GM19099 (cell line): ENCODE data around the gene IFNA5.
A peak's percentile ranks its signal among the peaks of the same experiment; 100 is the strongest.

Experiments used
- POLR2A ChIP-seq: IDR thresholded peaks from 3 replicates; pipeline ENCODE4 v1.6.1; 2011; ENCODE audit warnings: low read depth; ENCODE audit not compliant: insufficient read length; ENCODE audit errors: extremely low read depth

IFNA5 gene

DNA sequence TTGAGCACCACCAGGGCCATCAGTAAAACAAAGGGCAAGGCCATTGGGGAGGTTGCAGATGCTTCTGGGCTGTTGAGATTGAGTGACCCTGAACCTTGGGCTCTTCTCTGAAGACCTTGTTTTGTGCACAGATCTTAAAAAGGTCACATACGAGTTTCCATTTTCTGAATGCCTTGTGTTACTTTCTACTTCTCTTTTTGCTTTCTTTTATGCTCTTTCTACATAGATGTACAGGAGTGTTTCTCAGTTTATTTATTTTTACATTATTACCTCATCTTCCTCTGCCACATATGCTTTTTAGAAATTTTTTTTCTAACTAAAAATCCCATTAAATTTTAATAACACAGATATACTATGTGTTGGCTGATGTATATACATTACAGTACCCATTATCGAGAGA is at the start of gene IFNA5:
Gene IFNA5, minus strand, starts transcription at position 101 of the 400 bp plus-strand sequence. Its CDS starts 57 bp downstream, at position 44.
- TF ChIP-seq POLR2A: no peak

DNA sequence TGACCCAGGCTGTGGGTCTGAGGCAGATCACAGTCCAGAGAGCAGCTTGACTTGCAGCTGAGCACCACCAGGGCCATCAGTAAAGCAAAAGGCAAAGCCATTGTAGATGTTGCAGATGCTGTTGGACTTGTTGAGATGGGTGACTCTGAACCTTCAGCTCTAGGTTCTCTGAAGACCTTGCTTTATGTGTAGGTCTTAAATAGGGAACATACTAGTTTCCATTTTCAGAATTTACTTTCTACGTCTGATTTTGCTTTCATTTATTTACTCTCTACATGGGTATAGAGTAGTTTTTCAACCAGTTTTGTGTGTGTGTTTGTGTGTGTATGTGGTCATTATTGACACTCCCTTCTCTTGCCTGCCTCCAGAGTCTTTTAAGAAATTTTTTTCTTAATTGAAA is 45.7 kb upstream of the IFNA5 start, which contains the start of gene IFNA6:
Gene IFNA6, minus strand, starts transcription at position 101 of the 400 bp plus-strand sequence. Its CDS starts 0 bp downstream, at position 101.
- TF ChIP-seq POLR2A: no peak

- TF ChIP-seq POLR2A: no peak
These were observed 43.4 kb upstream of the IFNA5 start for GRCh38 chr9:21348430-21348970.

DNA sequence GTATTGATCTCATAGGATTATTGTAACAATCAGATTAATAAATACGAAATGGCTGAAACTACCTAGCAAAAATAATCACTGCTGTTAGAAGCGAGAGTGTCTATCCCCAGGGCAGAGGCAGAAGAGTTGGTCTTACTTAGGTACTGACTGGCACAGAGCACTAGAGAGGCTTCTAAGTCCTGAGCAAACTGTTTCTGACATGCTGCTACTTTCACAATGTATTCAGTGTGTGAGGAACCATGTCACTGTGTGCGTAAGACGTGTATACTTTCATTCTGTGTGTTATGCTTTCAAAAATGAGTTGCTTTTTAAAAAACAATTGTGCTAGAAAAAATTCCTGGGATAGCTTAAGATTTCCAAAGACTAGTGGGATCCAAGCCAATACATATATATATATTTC is 35.6 kb upstream of the IFNA5 start:
- TF ChIP-seq POLR2A: no peak

GRCh38 chr9:21336457-21336856 is 31.3 kb upstream of the IFNA5 start:
- TF ChIP-seq POLR2A: no peak

DNA sequence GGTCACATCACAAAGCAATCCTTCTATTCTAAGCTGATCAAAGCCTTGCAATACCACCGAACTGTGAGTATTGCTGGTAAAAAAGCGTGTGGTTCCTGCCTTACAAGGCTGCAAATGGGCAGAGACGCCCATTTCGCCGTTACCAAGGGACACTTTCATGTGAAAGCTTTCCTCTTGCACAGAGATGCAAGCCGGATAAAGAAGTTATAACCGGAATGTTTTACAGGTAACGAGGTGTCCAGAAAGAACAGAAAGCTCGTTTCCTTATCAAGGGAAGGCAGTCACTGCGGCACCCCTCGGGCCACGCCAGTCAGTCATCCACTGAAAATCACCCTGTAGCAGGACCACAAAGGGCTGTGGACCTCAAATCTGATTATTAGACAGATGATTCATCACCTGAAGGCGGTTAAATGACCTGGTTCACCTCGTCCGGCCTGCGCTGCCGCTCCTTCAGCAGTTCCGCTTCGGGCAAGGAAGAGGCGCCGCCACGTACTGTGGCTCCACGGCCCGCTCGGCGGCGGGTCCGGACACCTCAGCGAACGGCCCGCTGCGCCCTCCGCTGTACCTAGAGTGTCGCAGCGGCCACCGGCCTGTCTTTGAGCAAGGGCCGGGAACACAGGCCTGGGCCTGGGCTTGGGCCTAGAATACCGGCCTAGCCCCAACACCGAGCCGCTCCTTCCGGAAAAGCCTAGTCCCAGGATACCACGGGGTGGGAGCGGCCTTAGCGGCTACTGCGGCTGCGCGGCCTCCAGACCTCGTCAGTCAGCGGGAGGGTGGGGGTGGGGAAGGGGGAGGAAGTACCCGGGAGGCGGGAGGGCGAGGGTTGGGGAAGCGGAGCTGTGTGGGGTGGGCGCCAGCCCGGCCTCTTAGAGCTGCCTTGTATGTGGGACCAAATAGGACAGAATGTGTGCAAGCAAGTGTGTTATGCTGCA is 29.9 kb upstream of the IFNA5 start, which contains the start of gene KLHL9:
Gene KLHL9, minus strand, starts transcription at position 704 of the 932 bp plus-strand sequence. Its CDS starts 545 bp downstream, at position 159.
- peak; percentile 83 for TF ChIP-seq POLR2A

- no peak for TF ChIP-seq POLR2A
These were observed 28.1 kb upstream of the IFNA5 start for GRCh38 chr9:21333226-21333625.

GRCh38 chr9:21331676-21332402 is 26.7 kb upstream of the IFNA5 start:
- TF ChIP-seq POLR2A: no peak

DNA sequence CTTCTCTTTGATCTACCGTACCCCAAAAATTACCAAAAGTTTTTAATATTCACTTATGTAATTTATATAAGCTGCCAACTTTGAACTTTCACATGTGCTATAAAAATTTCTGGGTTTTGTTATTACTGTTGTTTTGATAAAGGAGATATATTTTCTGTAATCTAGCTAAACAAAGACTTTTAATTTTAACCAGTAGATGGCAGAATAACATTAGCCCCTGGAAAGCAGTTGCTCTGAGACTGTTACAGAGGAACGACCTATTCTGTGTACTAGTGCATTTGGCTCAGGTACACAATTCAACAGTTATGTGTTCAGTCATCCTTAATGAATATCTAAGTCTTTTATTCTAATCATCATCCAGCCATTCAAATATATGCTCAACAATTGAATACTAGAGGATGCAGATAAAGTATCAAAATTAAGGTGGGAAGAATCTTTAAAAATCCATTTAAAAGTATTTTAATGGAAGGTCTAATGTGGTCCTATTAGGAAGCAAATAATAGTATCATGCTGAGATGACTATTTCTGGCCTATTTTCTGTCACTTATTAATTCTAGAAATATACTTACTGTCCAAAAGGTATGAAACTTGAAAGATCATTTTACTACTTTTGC is 21.5 kb upstream of the IFNA5 start:
- no peak for TF ChIP-seq POLR2A

GRCh38 chr9:21324047-21324446 is 18.9 kb upstream of the IFNA5 start:
- no peak for TF ChIP-seq POLR2A

GRCh38 chr9:21322911-21323461 is 17.9 kb upstream of the IFNA5 start:
- TF ChIP-seq POLR2A: no peak

DNA sequence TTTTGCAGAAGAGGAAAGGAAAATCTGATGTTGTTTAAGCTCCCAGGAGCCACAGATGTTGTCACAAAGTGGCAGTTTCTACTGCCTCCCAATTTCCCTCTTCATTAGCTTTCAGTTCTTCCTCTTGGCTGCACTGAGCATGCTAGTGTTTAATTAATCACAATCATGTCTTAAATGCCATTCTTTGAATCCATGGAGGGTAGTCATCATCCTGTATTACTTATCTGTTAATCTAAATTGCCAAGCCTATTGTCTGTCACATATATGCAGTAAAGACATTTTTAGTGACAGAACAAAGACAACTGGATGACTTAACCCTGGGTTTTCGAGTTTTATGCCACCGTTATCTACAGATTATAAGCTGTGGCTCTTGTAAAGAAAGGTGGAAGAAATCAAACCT is 15.4 kb upstream of the IFNA5 start:
- TF ChIP-seq POLR2A: no peak

GRCh38 chr9:21317956-21318923 is 13.1 kb upstream of the IFNA5 start:
- no peak for TF ChIP-seq POLR2A
